HCT116 (cell line): Measurements from ENCODE around the gene AVEN. TPM values are rescaled to one million over a fixed set of nuclear protein-coding genes. Genes with fewer than 3 reads are reported as not detected.

Experiments used
- ATAC-seq: fragments of 200-7000 bp; cut with Tn5 transposase; 2 replicates; pipeline ENCODE4 v1.9.1; 2020; ENCODE audit warnings: mild to moderate bottlenecking, moderate library complexity
- BruUV-seq: library from RNA; stranded (reverse); fragments of 400-500 nt; replicated peaks from 2 replicates; lab custom pipeline; 2021; lab: Mats Ljungman, UMichigan
- CTCF ChIA-PET: fragments of 300-600 bp; sonication (Branson Sonifier 250); formaldehyde crosslinking; loops from one replicate; lab custom pipeline; 2021; ENCODE audit warnings: antibody characterized with exemption; lab: Charles Lee
- POLR2A ChIA-PET: fragments of 300-600, 350-600 bp; sonication (Branson Sonifier 250); formaldehyde crosslinking; loops from one replicate; lab custom pipeline; 2021; ENCODE audit warnings: antibody characterized with exemption; lab: Charles Lee
- RAD21 ChIA-PET, 2 experiments: fragments of 300-600 bp; sonication (Branson Sonifier 250); formaldehyde crosslinking; loops; one replicate each; lab custom pipeline; 2023; ENCODE audit warnings: low total read pairs in 2 of 2; ENCODE audit not compliant: uncharacterized antibody in 2 of 2, unreplicated experiment in 2 of 2, low non-redundant PET in 1 of 2; lab: Charles Lee
- DNase-seq: peaks from one replicate; pipeline ENCODE4 v3.0.0-alpha.2; 2010; ENCODE audit warnings: low read depth, low spot score
- H2AFZ ChIP-seq: fragments of 200-600 bp; shearing (Covaris generic), sonication (generic); 2 replicates; pipeline ENCODE4 v1.6.1; 2017; ENCODE audit warnings: low read depth, mixed run types, mixed read lengths, antibody characterized with exemption, low read length; ENCODE audit not compliant: poor library complexity, severe bottlenecking
- H3K27ac ChIP-seq: 2 replicates; pipeline ENCODE4 v1.5.1; 2012; ENCODE audit warnings: low read depth, low read length
- H3K27me3 ChIP-seq: fragments of 200-600 bp; sonication (generic); 2 replicates; pipeline ENCODE4 v1.6.1; 2016; ENCODE audit warnings: mixed run types, low read length, mixed read lengths; ENCODE audit not compliant: insufficient read depth
- H3K36me3 ChIP-seq, 2 experiments: fragments of 200-500 bp in 1 of 2; fragments of 200-600 bp in 1 of 2; sonication (Bioruptor generic) in 1 of 2; sonication (generic) in 1 of 2; 2 replicates each; pipeline versions ENCODE4 v1.5.1 to v1.6.1; 2014 to 2016; ENCODE audit warnings: low read length in 2 of 2, inconsistent platforms in 1 of 2, mixed read lengths in 1 of 2, mixed run types in 1 of 2; ENCODE audit not compliant: insufficient read depth in 2 of 2, control insufficient read depth in 1 of 2
- H3K4me1 ChIP-seq, 2 experiments: fragments of 200-600 bp in 1 of 2; sonication (generic) in 1 of 2; 2 replicates each; pipeline versions ENCODE4 v1.5.1 to v1.6.1; 2012 to 2017; ENCODE audit warnings: low read length in 2 of 2, inconsistent platforms in 1 of 2, mild to moderate bottlenecking in 1 of 2, mixed read lengths in 1 of 2, mixed run types in 1 of 2, moderate library complexity in 1 of 2; ENCODE audit not compliant: insufficient read depth in 2 of 2, control insufficient read depth in 1 of 2
- H3K4me2 ChIP-seq: fragments of 200-600 bp; sonication (generic); 2 replicates; pipeline ENCODE4 v1.6.1; 2017; ENCODE audit warnings: mixed run types, low read length, mixed read lengths
- H3K4me3 ChIP-seq, 2 experiments: fragments of 200-600 bp in 1 of 2; sonication (generic) in 1 of 2; replicated peaks in 1 of 2; 2 replicates each; pipeline ENCODE4 v1.5.1; 2011 to 2016; ENCODE audit warnings: low read length in 2 of 2, control low read depth in 1 of 2, low read depth in 1 of 2, mild to moderate bottlenecking in 1 of 2, mixed read lengths in 1 of 2, mixed run types in 1 of 2
- H3K79me2 ChIP-seq: fragments of 200-600 bp; sonication (generic); 2 replicates; pipeline ENCODE4 v1.6.1; 2017; ENCODE audit warnings: mild to moderate bottlenecking, mixed run types, low read length, moderate library complexity, mixed read lengths; ENCODE audit not compliant: insufficient read depth
- H3K9ac ChIP-seq: fragments of 200-600 bp; sonication (generic); 2 replicates; pipeline ENCODE4 v1.6.1; 2016; ENCODE audit warnings: low read length, mixed read lengths
- H3K9me2 ChIP-seq: fragments of 200-600 bp; sonication (generic), shearing (Covaris generic); 2 replicates; pipeline ENCODE4 v1.6.1; 2017; ENCODE audit warnings: mixed run types, mild to moderate bottlenecking, moderate library complexity; ENCODE audit not compliant: insufficient read depth
- H3K9me3 ChIP-seq, 2 experiments: fragments of 200-500 bp in 1 of 2; fragments of 200-600 bp in 1 of 2; sonication (Bioruptor generic) in 1 of 2; sonication (generic) in 1 of 2; 2 replicates each; pipeline ENCODE4 v1.6.1; 2014 to 2017; ENCODE audit warnings: low read length in 2 of 2, mixed read lengths in 2 of 2, inconsistent platforms in 1 of 2, low read depth in 1 of 2, mild to moderate bottlenecking in 1 of 2, mixed run types in 1 of 2, moderate library complexity in 1 of 2; ENCODE audit not compliant: control insufficient read depth in 1 of 2, insufficient read depth in 1 of 2
- H4K20me1 ChIP-seq: fragments of 200-600 bp; sonication (generic), shearing (Covaris generic); 2 replicates; pipeline ENCODE4 v1.6.1; 2017; ENCODE audit warnings: mixed run types, mild to moderate bottlenecking, moderate library complexity; ENCODE audit not compliant: insufficient read depth
- EGR1 ChIP-seq: IDR thresholded peaks from 2 replicates; pipeline ENCODE4 v1.6.1; 2012; ENCODE audit warnings: low read depth
- ELF1 ChIP-seq: IDR thresholded peaks from 2 replicates; pipeline ENCODE4 v1.6.1; 2012; ENCODE audit warnings: low read depth, borderline replicate concordance
- EZH2 ChIP-seq: fragments of 200-600 bp; sonication (generic); IDR thresholded peaks from 2 replicates; pipeline ENCODE4 v1.6.1; 2017; ENCODE audit warnings: antibody characterized with exemption, mixed run types
- JUND ChIP-seq: IDR thresholded peaks from 2 replicates; pipeline ENCODE4 v1.6.1; 2012
- POLR2A ChIP-seq: IDR thresholded peaks from 2 replicates; pipeline ENCODE4 v1.7.0; 2011; ENCODE audit warnings: borderline replicate concordance; ENCODE audit not compliant: insufficient read depth, insufficient read length; ENCODE audit errors: extremely low read depth
- POLR2AphosphoS5 ChIP-seq: IDR thresholded peaks from 2 replicates; pipeline ENCODE4 v1.6.1; 2011; ENCODE audit warnings: mild to moderate bottlenecking, low read depth, low read length, moderate library complexity
- RAD21 ChIP-seq: IDR thresholded peaks from 2 replicates; pipeline ENCODE4 v1.6.1; 2012; ENCODE audit warnings: low read depth, mild to moderate bottlenecking
- SIN3A ChIP-seq: IDR thresholded peaks from 2 replicates; pipeline ENCODE4 v1.6.1; 2012; ENCODE audit warnings: low read depth
- SRF ChIP-seq: IDR thresholded peaks from 2 replicates; pipeline ENCODE4 v1.6.1; 2012; ENCODE audit warnings: low read depth
- TCF7L2 ChIP-seq: IDR thresholded peaks from 2 replicates; pipeline ENCODE4 v1.7.0; 2011; ENCODE audit warnings: borderline replicate concordance, inconsistent platforms; ENCODE audit not compliant: insufficient read depth, insufficient read length; ENCODE audit errors: extremely low read depth
- ZFX ChIP-seq: fragments of 450-650 bp; IDR thresholded peaks from 2 replicates; pipeline ENCODE4 v1.6.1; 2017
- ZNF274 ChIP-seq: fragments of 200-500 bp; sonication (Bioruptor generic); IDR thresholded peaks from 2 replicates; pipeline ENCODE4 v1.6.1; 2014; ENCODE audit warnings: mild to moderate bottlenecking, low read depth, low read length, inconsistent platforms
- intact Hi-C: fragments of 100-400 bp; cut with micrococcal nuclease; formaldehyde crosslinking; loops from 2 replicates; pipeline ENCODE4 v1.10.0; 2022
- total RNA-seq: library from RNA; stranded (reverse); gene quantifications from one replicate; pipeline ENCODE4 v1.2.1, GENCODE V29; 2021; ENCODE audit not compliant: unreplicated experiment
- TF ChIP-seq, protein P1 (sequence below): IDR thresholded peaks from 2 replicates; pipeline ENCODE4 v1.6.1; 2012; ENCODE audit warnings: low read depth
- TF ChIP-seq, protein P2 (sequence below): IDR thresholded peaks from 2 replicates; pipeline ENCODE4 v1.6.1; 2012
- TF ChIP-seq, protein P3 (sequence below): IDR thresholded peaks from 2 replicates; pipeline ENCODE4 v1.6.1; 2012
- TF ChIP-seq, protein P4 (sequence below): IDR thresholded peaks from 2 replicates; pipeline ENCODE4 v1.6.1; 2011; ENCODE audit warnings: mild to moderate bottlenecking, low read length, moderate library complexity; ENCODE audit not compliant: insufficient replicate concordance; ENCODE audit errors: extremely low read depth

The AVEN gene
- total RNA-seq, 1 experiment from 2014 or later, result 6.8 TPM

DNA sequence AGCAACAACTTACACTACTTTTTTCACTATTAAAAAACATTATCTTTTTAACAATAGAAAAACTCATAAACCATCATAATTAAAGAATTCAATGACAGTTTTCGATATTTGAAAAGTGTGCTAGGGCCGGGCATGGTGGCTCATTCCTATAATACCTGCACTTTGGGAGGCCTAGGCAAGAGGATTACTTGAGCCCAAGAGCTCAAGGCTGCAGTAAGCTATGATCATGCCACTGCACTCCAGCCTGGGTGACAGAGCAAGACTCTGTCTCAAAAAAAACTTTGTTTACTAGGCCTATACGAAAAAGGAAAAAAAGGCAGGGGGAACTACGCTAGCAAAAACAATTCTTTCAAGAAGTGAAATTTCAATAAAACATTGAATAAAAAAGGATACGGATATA is 28.1 kb downstream of the AVEN start (continued):
- no peak for TF ChIP-seq TCF7L2
- TF ChIP-seq SRF, result no peak
- TF ChIP-seq RAD21, result no peak
- no peak for TF ChIP-seq POLR2AphosphoS5
- no peak for TF ChIP-seq ZNF274
- TF ChIP-seq, protein P1, sequence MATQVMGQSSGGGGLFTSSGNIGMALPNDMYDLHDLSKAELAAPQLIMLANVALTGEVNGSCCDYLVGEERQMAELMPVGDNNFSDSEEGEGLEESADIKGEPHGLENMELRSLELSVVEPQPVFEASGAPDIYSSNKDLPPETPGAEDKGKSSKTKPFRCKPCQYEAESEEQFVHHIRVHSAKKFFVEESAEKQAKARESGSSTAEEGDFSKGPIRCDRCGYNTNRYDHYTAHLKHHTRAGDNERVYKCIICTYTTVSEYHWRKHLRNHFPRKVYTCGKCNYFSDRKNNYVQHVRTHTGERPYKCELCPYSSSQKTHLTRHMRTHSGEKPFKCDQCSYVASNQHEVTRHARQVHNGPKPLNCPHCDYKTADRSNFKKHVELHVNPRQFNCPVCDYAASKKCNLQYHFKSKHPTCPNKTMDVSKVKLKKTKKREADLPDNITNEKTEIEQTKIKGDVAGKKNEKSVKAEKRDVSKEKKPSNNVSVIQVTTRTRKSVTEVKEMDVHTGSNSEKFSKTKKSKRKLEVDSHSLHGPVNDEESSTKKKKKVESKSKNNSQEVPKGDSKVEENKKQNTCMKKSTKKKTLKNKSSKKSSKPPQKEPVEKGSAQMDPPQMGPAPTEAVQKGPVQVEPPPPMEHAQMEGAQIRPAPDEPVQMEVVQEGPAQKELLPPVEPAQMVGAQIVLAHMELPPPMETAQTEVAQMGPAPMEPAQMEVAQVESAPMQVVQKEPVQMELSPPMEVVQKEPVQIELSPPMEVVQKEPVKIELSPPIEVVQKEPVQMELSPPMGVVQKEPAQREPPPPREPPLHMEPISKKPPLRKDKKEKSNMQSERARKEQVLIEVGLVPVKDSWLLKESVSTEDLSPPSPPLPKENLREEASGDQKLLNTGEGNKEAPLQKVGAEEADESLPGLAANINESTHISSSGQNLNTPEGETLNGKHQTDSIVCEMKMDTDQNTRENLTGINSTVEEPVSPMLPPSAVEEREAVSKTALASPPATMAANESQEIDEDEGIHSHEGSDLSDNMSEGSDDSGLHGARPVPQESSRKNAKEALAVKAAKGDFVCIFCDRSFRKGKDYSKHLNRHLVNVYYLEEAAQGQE, result no peak
- TF ChIP-seq, protein P2, sequence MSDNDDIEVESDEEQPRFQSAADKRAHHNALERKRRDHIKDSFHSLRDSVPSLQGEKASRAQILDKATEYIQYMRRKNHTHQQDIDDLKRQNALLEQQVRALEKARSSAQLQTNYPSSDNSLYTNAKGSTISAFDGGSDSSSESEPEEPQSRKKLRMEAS, result no peak
- no peak for TF ChIP-seq JUND
- TF ChIP-seq, protein P3, sequence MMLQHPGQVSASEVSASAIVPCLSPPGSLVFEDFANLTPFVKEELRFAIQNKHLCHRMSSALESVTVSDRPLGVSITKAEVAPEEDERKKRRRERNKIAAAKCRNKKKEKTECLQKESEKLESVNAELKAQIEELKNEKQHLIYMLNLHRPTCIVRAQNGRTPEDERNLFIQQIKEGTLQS, result no peak
- no peak for TF ChIP-seq POLR2A

DNA sequence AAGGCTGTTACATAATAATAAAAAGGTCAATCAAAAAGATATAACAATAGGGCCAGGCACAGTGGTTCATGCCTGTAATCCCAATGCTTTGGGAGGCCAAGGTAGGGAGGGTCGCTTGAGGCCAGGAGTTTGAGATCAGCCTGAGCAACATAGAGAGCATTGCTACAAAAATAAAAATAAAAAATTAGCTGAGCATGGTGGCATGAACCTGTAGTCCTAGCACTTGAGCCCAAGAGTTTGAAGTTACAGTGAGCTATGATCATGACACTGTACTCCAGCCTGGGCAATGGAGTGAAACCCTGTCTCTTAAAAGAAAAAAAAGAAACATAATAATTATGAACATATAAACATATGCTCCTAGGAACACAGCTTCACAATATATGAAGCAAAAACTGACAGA is 29.3 kb downstream of the AVEN start:
- ChIA-PET POLR2A (no interaction called here), RAD21 (no interaction called here)
- Histone ChIP-seq H3K4me3 (no peak overlapping the region), H3K79me2 (no peaks in the 10 kb centered on the region), H3K4me2 (no peak overlapping the region), H3K36me3 (no peaks in the 10 kb centered on the region), H3K9me2 (no peaks in the 10 kb centered on the region), H4K20me1 (no peaks in the 10 kb centered on the region), H3K4me1 (no peaks in the 10 kb centered on the region), H3K27ac (no peak overlapping the region), H3K27me3 (no peaks in the 10 kb centered on the region)
- intact Hi-C loops, result no loop called here
- no TSS peak for BruUV-seq
- no peak for DNase-seq
- TF ChIP-seq POLR2A (no peak), RAD21 (no peak), ZNF274 (no peak), ZFX (no peak), EZH2 (no peak), SIN3A (no peak), EGR1 (no peak), ELF1 (no peak)
- TF ChIP-seq, protein P4, sequence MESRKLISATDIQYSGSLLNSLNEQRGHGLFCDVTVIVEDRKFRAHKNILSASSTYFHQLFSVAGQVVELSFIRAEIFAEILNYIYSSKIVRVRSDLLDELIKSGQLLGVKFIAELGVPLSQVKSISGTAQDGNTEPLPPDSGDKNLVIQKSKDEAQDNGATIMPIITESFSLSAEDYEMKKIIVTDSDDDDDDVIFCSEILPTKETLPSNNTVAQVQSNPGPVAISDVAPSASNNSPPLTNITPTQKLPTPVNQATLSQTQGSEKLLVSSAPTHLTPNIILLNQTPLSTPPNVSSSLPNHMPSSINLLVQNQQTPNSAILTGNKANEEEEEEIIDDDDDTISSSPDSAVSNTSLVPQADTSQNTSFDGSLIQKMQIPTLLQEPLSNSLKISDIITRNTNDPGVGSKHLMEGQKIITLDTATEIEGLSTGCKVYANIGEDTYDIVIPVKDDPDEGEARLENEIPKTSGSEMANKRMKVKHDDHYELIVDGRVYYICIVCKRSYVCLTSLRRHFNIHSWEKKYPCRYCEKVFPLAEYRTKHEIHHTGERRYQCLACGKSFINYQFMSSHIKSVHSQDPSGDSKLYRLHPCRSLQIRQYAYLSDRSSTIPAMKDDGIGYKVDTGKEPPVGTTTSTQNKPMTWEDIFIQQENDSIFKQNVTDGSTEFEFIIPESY, result no peak
- TF ChIP-seq, protein P2, result no peak
- TF ChIP-seq, protein P1, result no peak
- TF ChIP-seq, all 23 proteins: peak for 0
- Histone ChIP-seq H3K9me3 (no peaks in the 10 kb centered on the region), H3K9ac (no peak overlapping the region), H2AFZ (no peak overlapping the region)
- CTCF ChIA-PET, result no interaction called here
- no peak for ATAC-seq
